ENCODE data around the gene C4orf33.
"Not testable (repeated sequence)": the region's sequence is repeated elsewhere in the genome, so short reads cannot be mapped to it uniquely, and the experiment has no call there.

C4orf33 gene

GRCh38 chr4:129095811-129096454 lies at the start of gene C4orf33:
Gene C4orf33 (plus strand): TSS chr4:129096152. CDS start chr4:129102611, 6,459 bp downstream.
- no peak for TF ChIP-seq CTCF (IDR thresholded peaks at IDR 0.05; ENCODE audit: unreplicated experiment in 3 of 3)
- Mint-ChIP-seq H3K27me3 (ENCODE audit: low read depth) (no peaks in the 10 kb centered on the region), H3K4me3 (peak within 1 kb of the TSS; percentile 88 to 98 (median 95))

DNA sequence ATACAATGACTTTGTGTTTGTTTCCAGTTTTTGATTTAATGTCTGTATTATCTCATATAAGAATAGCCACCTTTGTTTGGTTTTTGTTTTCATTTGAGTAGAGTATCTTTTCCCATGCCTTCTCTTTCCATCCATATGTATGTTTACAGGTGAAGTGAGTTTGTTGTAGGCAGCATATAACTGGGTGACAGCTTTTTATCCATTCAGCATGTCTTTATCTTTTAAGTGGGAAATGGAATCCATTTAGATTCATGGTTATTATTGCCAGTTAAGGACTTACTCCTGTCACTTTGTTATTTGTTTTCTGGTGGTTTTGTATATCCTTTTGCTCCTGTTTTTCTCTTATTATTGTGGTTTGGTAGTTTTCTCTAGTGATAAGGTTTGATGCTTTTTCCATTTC lies 36.9 kb upstream of the C4orf33 start:
- H3K9me3 Mint-ChIP-seq = peaks cover 84% of the 10 kb centered on the region
- no peak for TF ChIP-seq CTCF (IDR thresholded peaks at IDR 0.05; ENCODE audit: unreplicated experiment in 3 of 3)
- peaks cover 86% of the 10 kb centered on the region for H3K36me3 Mint-ChIP-seq (ENCODE audit: low read depth)
- H3K27ac Mint-ChIP-seq = no peak overlapping the region
- H3K4me3 Mint-ChIP-seq = no peak overlapping the region
- no peaks in the 10 kb centered on the region for H3K27me3 Mint-ChIP-seq (ENCODE audit: low read depth)
- no peaks in the 10 kb centered on the region for H3K4me1 Mint-ChIP-seq

More at GRCh38 chr4:129095811-129096454, at the start of gene C4orf33:
- peaks cover 13% of the 10 kb centered on the region for H3K4me1 Mint-ChIP-seq
- peak within 1 kb of the TSS; percentile 95 to 99 (median 98) for H3K27ac Mint-ChIP-seq
- no peaks in the 10 kb centered on the region for H3K9me3 Mint-ChIP-seq
- H3K36me3 Mint-ChIP-seq (ENCODE audit: low read depth) = no peaks in the 10 kb centered on the region

DNA sequence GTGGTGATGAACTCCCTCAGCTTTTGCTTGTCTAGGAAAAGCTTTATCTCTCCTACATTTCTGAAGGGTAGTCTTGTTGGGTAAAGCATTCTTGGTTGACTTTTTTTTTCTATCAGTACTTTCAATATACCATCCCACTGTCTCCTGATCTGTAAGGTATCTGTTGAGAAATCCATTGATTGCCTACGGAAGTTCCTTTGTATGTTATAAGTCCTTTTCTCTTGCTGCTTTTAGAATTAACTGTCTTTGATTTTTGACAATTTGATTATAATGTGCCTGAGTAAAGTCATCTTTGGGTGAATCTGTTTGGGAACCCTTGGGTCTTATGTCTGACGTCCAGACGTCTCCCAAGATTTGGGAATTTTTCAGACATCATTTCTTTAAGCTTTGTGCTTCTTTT lies 33.4 kb upstream of the C4orf33 start:
- Mint-ChIP-seq H3K4me1 (no peaks in the 10 kb centered on the region), H3K27ac (no peak overlapping the region), H3K27me3 (ENCODE audit: low read depth) (no peaks in the 10 kb centered on the region), H3K4me3 (no peak overlapping the region), H3K36me3 (ENCODE audit: low read depth) (peaks cover 67% of the 10 kb centered on the region), H3K9me3 (peaks cover 61% of the 10 kb centered on the region)
- no peak for TF ChIP-seq CTCF (IDR thresholded peaks at IDR 0.05; ENCODE audit: unreplicated experiment in 3 of 3)

DNA sequence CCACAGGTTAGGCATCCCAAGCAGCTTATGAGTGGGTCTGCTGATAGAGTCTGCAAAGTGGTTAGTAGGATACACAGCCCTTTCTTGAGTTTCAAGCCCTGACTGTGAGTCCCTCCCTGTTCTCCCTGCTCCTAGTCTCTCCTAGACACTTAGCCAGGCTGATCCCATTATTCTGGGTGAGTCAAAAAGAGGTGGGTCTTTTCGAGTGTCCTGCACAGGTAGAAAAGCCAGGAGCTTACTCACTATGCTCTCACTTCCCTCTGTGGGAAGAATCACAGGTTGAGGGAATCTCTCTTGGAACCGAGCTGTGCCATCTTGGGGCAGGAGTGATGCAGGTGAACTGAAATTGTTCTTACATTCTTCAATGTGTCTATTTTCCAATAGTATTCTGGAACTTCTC lies 32.3 kb upstream of the C4orf33 start:
- H3K27ac Mint-ChIP-seq = no peak overlapping the region
- H3K9me3 Mint-ChIP-seq = peaks cover 62% of the 10 kb centered on the region
- H3K27me3 Mint-ChIP-seq (ENCODE audit: low read depth) = no peaks in the 10 kb centered on the region
- no peaks in the 10 kb centered on the region for H3K4me1 Mint-ChIP-seq
- H3K4me3 Mint-ChIP-seq = no peak overlapping the region
- H3K36me3 Mint-ChIP-seq (ENCODE audit: low read depth) = peaks cover 71% of the 10 kb centered on the region
- TF ChIP-seq CTCF (IDR thresholded peaks at IDR 0.05; ENCODE audit: unreplicated experiment in 3 of 3) = no peak

DNA sequence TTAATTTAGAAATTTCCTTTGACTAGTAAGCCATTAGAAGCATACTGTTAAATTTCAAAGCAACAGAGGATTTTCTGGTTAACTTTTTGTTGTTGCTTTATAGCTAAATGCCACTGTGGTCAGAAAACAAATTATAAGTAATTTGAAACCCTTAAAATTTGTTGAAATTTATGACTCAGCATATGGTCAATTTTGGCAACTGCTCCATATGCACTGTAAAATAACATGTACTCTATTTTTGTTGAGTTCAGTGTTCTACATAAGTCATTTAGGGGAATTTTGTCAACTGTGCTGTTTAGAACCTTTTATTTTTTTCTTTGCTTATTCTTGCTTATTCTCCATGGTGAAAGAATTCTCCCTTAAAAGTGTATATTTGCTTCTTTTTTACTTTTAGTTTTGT lies 31.2 kb upstream of the C4orf33 start:
- H3K27me3 Mint-ChIP-seq (ENCODE audit: low read depth) = no peaks in the 10 kb centered on the region
- H3K27ac Mint-ChIP-seq = no peak overlapping the region
- H3K4me3 Mint-ChIP-seq = no peak overlapping the region
- peaks cover 72% of the 10 kb centered on the region for H3K36me3 Mint-ChIP-seq (ENCODE audit: low read depth)
- TF ChIP-seq CTCF (IDR thresholded peaks at IDR 0.05; ENCODE audit: unreplicated experiment in 3 of 3) = no peak
- H3K4me1 Mint-ChIP-seq = no peaks in the 10 kb centered on the region
- peaks cover 64% of the 10 kb centered on the region for H3K9me3 Mint-ChIP-seq

DNA sequence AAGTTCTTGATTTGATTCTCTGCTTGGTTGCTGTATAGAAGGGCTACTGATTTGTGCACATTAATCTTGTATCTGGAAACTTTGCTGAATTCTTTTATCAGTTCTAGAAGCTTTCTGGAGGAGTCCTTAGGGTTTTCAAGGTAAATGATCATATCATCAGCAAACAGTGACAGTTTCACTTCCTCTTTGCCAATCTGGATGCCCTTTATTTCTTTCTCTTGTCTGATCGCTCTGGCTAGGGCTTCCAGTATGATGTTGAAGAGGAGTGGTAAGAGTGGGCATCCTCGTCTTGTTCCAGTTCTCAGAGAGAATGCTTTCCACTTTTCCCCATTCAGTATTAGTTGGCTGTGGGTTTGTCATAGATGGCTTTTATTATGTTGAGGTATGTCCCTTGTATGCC lies 26.4 kb upstream of the C4orf33 start:
- Mint-ChIP-seq H3K36me3 (ENCODE audit: low read depth) (peaks cover 67% of the 10 kb centered on the region), H3K9me3 (peaks cover 63% of the 10 kb centered on the region)
- H3K4me3 Mint-ChIP-seq; H3K4me1 Mint-ChIP-seq; H3K27me3 Mint-ChIP-seq (ENCODE audit: low read depth); H3K27ac Mint-ChIP-seq: not testable (repeated sequence)
